B cell (primary cell): Measurements from ENCODE around the gene SLC37A4. TPM values are rescaled to one million over a fixed set of nuclear protein-coding genes. Genes with fewer than 3 reads are reported as not detected.

Experiments used
- ATAC-seq: fragments of 200-7000 bp; cut with Tn5 transposase; one replicate; pipeline ENCODE4 v1.10.0; 2021; ENCODE audit warnings: low read depth, mild to moderate bottlenecking, moderate number of reproducible peaks, moderate library complexity
- CTCF ChIA-PET: fragments of 350-600 bp; sonication (Branson Sonifier 250); formaldehyde crosslinking; loops from one replicate; lab custom pipeline; 2021; ENCODE audit warnings: antibody characterized with exemption, inconsistent platforms; lab: Charles Lee
- POLR2A ChIA-PET: fragments of 350-600 bp; sonication (Branson Sonifier 250); formaldehyde crosslinking; loops from one replicate; lab custom pipeline; 2021; ENCODE audit warnings: antibody characterized with exemption; lab: Charles Lee
- DNase-seq: peaks from one replicate; pipeline ENCODE4 v3.0.0; 2013
- H2AFZ ChIP-seq: 2 replicates; pipeline ENCODE4 v1.6.1; 2012; ENCODE audit warnings: mild to moderate bottlenecking, low read depth, low read length; ENCODE audit not compliant: insufficient read depth, poor library complexity, severe bottlenecking
- H3K27ac ChIP-seq, 2 donors: 1 replicate in 1 of 2; 2 replicates in 1 of 2; pipeline ENCODE4 v1.5.1; 2012 to 2013; ENCODE audit warnings: low read length in 2 of 2, mild to moderate bottlenecking in 2 of 2, moderate library complexity in 1 of 2
- H3K27me3 ChIP-seq, 4 experiments: fragments of 200-600 bp in 1 of 4; sonication (generic) in 1 of 4; replicated peaks in 1 of 4; 1 replicate in 2 of 4; 2 replicates in 2 of 4; pipeline versions ENCODE4 v1.6.1 to v1.7.0; 2013 to 2016; ENCODE audit warnings: low read length in 3 of 4, mild to moderate bottlenecking in 2 of 4, mixed read lengths in 1 of 4, moderate library complexity in 1 of 4; ENCODE audit not compliant: insufficient read depth in 4 of 4, control insufficient read depth in 3 of 4; ENCODE audit errors: control extremely low read depth in 1 of 4
- H3K36me3 ChIP-seq, 2 experiments: replicated peaks in 1 of 2; 1 replicate in 1 of 2; 2 replicates in 1 of 2; pipeline versions ENCODE4 v1.6.1 to v1.7.1; 2013; ENCODE audit warnings: low read length in 1 of 2; ENCODE audit not compliant: insufficient read depth in 2 of 2, control insufficient read depth in 1 of 2; ENCODE audit errors: control extremely low read depth in 1 of 2, extremely low read depth in 1 of 2
- H3K4me1 ChIP-seq, 2 donors: fragments of 200-600 bp in 1 of 2; sonication (generic) in 1 of 2; 1 replicate in 1 of 2; 2 replicates in 1 of 2; pipeline versions ENCODE4 v1.5.1 to v1.6.1; 2013 to 2017; ENCODE audit warnings: low read length in 2 of 2; ENCODE audit not compliant: control insufficient read depth in 2 of 2, insufficient read depth in 2 of 2
- H3K4me2 ChIP-seq: replicated peaks from 2 replicates; pipeline ENCODE3; 2012; ENCODE audit warnings: mild to moderate bottlenecking, low read depth, low read length; ENCODE audit not compliant: poor library complexity, severe bottlenecking
- H3K4me3 ChIP-seq, 5 experiments: fragments of 200-600 bp in 1 of 5; sonication (generic) in 1 of 5; 1 replicate in 3 of 5; 2 replicates in 2 of 5; pipeline versions ENCODE4 v1.5.1 to v1.7.0; 2011 to 2016; ENCODE audit warnings: low read length in 4 of 5, mild to moderate bottlenecking in 4 of 5, low read depth in 2 of 5, control low read depth in 1 of 5, moderate library complexity in 1 of 5; ENCODE audit not compliant: insufficient read depth in 1 of 5; ENCODE audit errors: control extremely low read depth in 1 of 5, extremely low read depth in 1 of 5
- H3K79me2 ChIP-seq: fragments of 200-600 bp; sonication (generic); one replicate; pipeline ENCODE4 v1.6.0; 2016; ENCODE audit warnings: low read length; ENCODE audit not compliant: control insufficient read depth, insufficient read depth
- H3K9ac ChIP-seq: fragments of 200-600 bp; sonication (generic); 2 replicates; pipeline ENCODE4 v1.6.1; 2017; ENCODE audit warnings: mild to moderate bottlenecking, low read length, moderate library complexity
- H3K9me3 ChIP-seq, 3 donors: one replicate each; pipeline versions ENCODE4 v1.6.1 to v1.7.1; 2013; ENCODE audit warnings: low read length in 2 of 3; ENCODE audit not compliant: control insufficient read depth in 2 of 3, insufficient read depth in 1 of 3; ENCODE audit errors: control extremely low read depth in 1 of 3
- H4K20me1 ChIP-seq: 2 replicates; pipeline ENCODE4 v1.6.0; 2012; ENCODE audit warnings: mild to moderate bottlenecking, low read length; ENCODE audit not compliant: insufficient read depth, control insufficient read depth, poor library complexity, severe bottlenecking
- H3K27ac Mint-ChIP-seq: one replicate; pipeline ENCODE4 v1.8.0; 2021; ENCODE audit warnings: mixed read lengths
- H3K27me3 Mint-ChIP-seq: one replicate; pipeline ENCODE4 v1.8.0; 2021; ENCODE audit warnings: mixed read lengths
- H3K4me1 Mint-ChIP-seq: one replicate; pipeline ENCODE4 v1.8.0; 2021; ENCODE audit warnings: mixed read lengths
- H3K4me3 Mint-ChIP-seq: one replicate; pipeline ENCODE4 v1.8.0; 2021; ENCODE audit warnings: mixed read lengths
- H3K9me3 Mint-ChIP-seq: one replicate; pipeline ENCODE4 v1.8.0; 2022; ENCODE audit warnings: mixed read lengths; ENCODE audit not compliant: insufficient read depth
- EZH2 ChIP-seq: IDR thresholded peaks from 2 replicates; pipeline ENCODE4 v1.6.1; 2012; ENCODE audit warnings: borderline replicate concordance, low read depth, mild to moderate bottlenecking, moderate library complexity, low read length; ENCODE audit not compliant: insufficient read depth, poor library complexity, severe bottlenecking
- WGBS: methylation state at CpG from one replicate; pipeline ENCODE4 v1.1.5; 2013; ENCODE audit warnings: missing lambda C conversion rate; ENCODE audit not compliant: insufficient coverage; 5-methylcytosine and 5-hydroxymethylcytosine counted together
- intact Hi-C: fragments of 100-400 bp; cut with micrococcal nuclease; formaldehyde crosslinking; loops from one replicate; pipeline ENCODE4 v1.10.0; 2022
- polyA plus RNA-seq: library from polyadenylated mRNA; depleted of rRNA; stranded (reverse); fragments of >200 nt; gene quantifications from 2 replicates; pipeline ENCODE4 v1.2.3, GENCODE V29; 2012
- total RNA-seq, 2 donors: library from RNA; stranded (reverse); fragments of 120-200 nt in 1 of 2; gene quantifications; 1 replicate in 1 of 2; 2 replicates in 1 of 2; pipeline versions ENCODE4 v1.2.3 to v1.2.4, GENCODE V29; 2013 to 2022
- TF ChIP-seq, protein P1 (sequence below): fragments of 200-600 bp; IDR thresholded peaks from one replicate; pipeline ENCODE4 v1.8.0; 2022; ENCODE audit warnings: antibody characterized with exemption, mild to moderate bottlenecking

SLC37A4 gene
- total and polyA plus RNA-seq, 2 donors (not counting 1 experiment from before 2014, with no cell fraction given): 14.3 to 26.3 TPM

DNA sequence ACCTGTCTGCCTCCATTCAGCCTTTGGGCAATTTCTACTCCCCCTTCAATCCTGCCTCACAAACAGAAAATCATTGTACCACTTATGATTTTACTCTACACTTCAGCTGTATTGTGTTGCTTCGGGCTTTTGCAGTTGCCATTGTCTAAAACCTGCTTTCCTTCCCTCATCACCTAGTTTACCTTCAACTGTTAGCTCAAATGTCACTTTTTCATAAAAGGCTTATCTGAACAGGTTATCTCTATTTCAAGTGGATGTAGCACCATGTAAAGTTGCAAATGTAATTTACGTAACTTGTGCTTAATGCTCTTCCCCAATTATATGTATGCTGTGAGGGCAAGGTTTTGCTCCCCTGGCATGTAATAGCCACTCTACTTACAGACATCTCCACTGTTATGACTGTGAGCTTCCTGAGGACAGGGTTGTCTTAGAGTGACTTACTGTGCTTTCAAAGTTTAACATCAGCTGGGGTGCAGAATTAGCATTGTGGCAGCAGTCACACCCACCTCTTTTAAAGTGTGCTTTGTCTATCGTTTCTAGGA is 18.0 kb downstream of the SLC37A4 start:
- TF ChIP-seq EZH2: no peak
- TF ChIP-seq, protein P1, sequence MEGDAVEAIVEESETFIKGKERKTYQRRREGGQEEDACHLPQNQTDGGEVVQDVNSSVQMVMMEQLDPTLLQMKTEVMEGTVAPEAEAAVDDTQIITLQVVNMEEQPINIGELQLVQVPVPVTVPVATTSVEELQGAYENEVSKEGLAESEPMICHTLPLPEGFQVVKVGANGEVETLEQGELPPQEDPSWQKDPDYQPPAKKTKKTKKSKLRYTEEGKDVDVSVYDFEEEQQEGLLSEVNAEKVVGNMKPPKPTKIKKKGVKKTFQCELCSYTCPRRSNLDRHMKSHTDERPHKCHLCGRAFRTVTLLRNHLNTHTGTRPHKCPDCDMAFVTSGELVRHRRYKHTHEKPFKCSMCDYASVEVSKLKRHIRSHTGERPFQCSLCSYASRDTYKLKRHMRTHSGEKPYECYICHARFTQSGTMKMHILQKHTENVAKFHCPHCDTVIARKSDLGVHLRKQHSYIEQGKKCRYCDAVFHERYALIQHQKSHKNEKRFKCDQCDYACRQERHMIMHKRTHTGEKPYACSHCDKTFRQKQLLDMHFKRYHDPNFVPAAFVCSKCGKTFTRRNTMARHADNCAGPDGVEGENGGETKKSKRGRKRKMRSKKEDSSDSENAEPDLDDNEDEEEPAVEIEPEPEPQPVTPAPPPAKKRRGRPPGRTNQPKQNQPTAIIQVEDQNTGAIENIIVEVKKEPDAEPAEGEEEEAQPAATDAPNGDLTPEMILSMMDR: no peak
- DNase-seq: no peak
- Histone ChIP-seq H3K4me3 (no peak overlapping the region), H4K20me1 (peaks cover 6% of the 10 kb centered on the region), H3K9me3 (no peaks in the 10 kb centered on the region), H3K4me1 (peaks cover 16 to 19% of the 10 kb centered on the region in 2 donors), H3K27ac (peak overlapping the region in 1 of 2 donors; percentile 22), H2AFZ (no peak overlapping the region), H3K27me3 (no peaks in the 10 kb centered on the region), H3K79me2 (peaks cover 19% of the 10 kb centered on the region), H3K36me3 (peaks cover 0 to 68% of the 10 kb centered on the region in 2 experiments), H3K4me2 (no peak overlapping the region), H3K9ac (no peak overlapping the region)
- H3K9me3 Mint-ChIP-seq: no peaks in the 10 kb centered on the region
- intact Hi-C loops: no loop called here
- H3K27me3 Mint-ChIP-seq: no peaks in the 10 kb centered on the region
- POLR2A ChIA-PET: interaction anchor here (1.6 kb wide), 1 partner anchor 15 kb away, joined by 6 read pairs; the partner anchor contains the start of gene CENATAC
- WGBS: no CpG with 5 or more reads among the region's 3 CpGs
- H3K27ac Mint-ChIP-seq: peak overlapping the region; percentile 12
- CTCF ChIA-PET: no interaction called here
- H3K4me1 Mint-ChIP-seq: peaks cover 20% of the 10 kb centered on the region
- no peak for ATAC-seq
- H3K4me3 Mint-ChIP-seq: no peak overlapping the region

- Histone ChIP-seq H3K79me2 (peaks cover 9% of the 10 kb centered on the region), H3K9me3 (no peaks in the 10 kb centered on the region), H3K36me3 (peaks cover 0 to 70% of the 10 kb centered on the region in 2 experiments), H4K20me1 (peaks cover 6% of the 10 kb centered on the region), H3K27ac (no peak overlapping the region), H3K27me3 (no peaks in the 10 kb centered on the region), H3K9ac (no peak overlapping the region), H3K4me1 (peaks cover 6 to 9% of the 10 kb centered on the region in 2 donors), H3K4me3 (no peak overlapping the region), H2AFZ (no peak overlapping the region), H3K4me2 (no peak overlapping the region)
- Mint-ChIP-seq H3K9me3 (no peaks in the 10 kb centered on the region), H3K4me1 (peaks cover 14% of the 10 kb centered on the region), H3K27me3 (no peaks in the 10 kb centered on the region), H3K4me3 (no peak overlapping the region), H3K27ac (no peak overlapping the region)
- ChIA-PET POLR2A (no interaction called here), CTCF (no interaction called here)
- WGBS: 96% methylated on average over 5 of the region's 6 CpGs
- ATAC-seq (no peak), DNase-seq (no peak)
- TF ChIP-seq, protein P1: no peak
- no peak for TF ChIP-seq EZH2
- intact Hi-C loops: no loop called here
Observed at GRCh38 chr11:119011476-119012053, 19.1 kb downstream of the SLC37A4 start.
